OCI-LY3 (cell line): ENCODE results near the gene DYNC1H1.

Source experiments
- CTCF ChIP-seq: fragments of 200-600, 300-600 bp; sonication (generic); IDR thresholded peaks from 2 replicates; pipeline ENCODE4 v1.5.1; 2014; ENCODE audit warnings: antibody characterized with exemption, low read length, low read depth
- EZH2phosphoT487 ChIP-seq: fragments of 200-600 bp; shearing (Covaris generic); IDR thresholded peaks from 2 replicates; pipeline ENCODE4 v1.6.1; 2018; ENCODE audit warnings: antibody characterized with exemption, mixed run types, low read depth

DNA sequence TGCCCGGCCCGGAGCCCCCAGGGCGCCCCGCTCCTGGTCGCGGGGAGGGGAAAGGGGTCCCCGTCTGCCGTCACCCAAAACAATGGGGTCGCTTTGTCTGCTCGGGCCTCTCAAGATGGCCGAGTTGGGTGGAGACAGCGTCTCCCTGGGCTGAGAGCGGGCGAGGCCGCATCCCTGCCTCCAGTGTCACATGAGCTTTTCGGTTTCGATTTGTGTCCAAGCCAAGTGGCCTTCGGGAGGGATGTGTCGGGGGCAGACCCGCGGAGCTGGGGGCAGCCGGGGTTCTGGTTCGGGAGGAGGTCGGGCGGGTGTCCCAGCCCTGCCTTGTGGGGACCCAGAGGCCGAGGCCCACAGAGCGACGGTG is 790 bp downstream of the DYNC1H1 start:
- TF ChIP-seq CTCF, result no peak
- no peak for TF ChIP-seq EZH2phosphoT487
